K562 (cell line): ENCODE results near the gene FGGY. TPM values are rescaled to one million over a fixed set of nuclear protein-coding genes. Genes with fewer than 3 reads are reported as not detected.

Source experiments
- ATAC-seq: fragments of 200-7000 bp; cut with Tn5 transposase; 3 replicates; pipeline ENCODE4 v1.9.1; 2020; ENCODE audit warnings: moderate library complexity
- BruUV-seq: library from RNA; stranded (reverse); fragments of 400-500 nt; replicated peaks from 2 replicates; lab custom pipeline; 2021; lab: Mats Ljungman, UMichigan
- CTCF ChIA-PET: fragments of 300-600 bp; formaldehyde crosslinking; extraction: SDS; loops from one replicate; lab custom pipeline; 2021; ENCODE audit warnings: low intra/inter-chr PET ratio; lab: Yijun Ruan, JAX
- POLR2A ChIA-PET: fragments of 300-600, 350-650 bp; sonication (Branson Sonifier 250); formaldehyde crosslinking; extraction: SDS; loops from one replicate; lab custom pipeline; 2021; ENCODE audit warnings: antibody characterized with exemption, inconsistent platforms; lab: Yijun Ruan, JAX
- DNase-seq, 4 experiments: peaks; one replicate each; pipeline versions ENCODE4 v3.0.0 to v3.0.0-alpha.2; 2011 to 2018; ENCODE audit warnings: low spot score in 3 of 4, mixed read lengths in 3 of 4; ENCODE audit errors: extremely low read depth in 1 of 4
- FAIRE-seq: peaks from 2 replicates; lab custom pipeline; 2011; peaks lifted over from hg19 to GRCh38; lab: Jason Lieb, UNC
- H2AFZ ChIP-seq: 2 replicates; pipeline ENCODE4 v1.6.0; 2011; ENCODE audit warnings: low read depth, low read length, control low read depth, inconsistent platforms
- H3K27ac ChIP-seq: fragments of 200-600 bp; 3 replicates; pipeline ENCODE4 v1.8.0; 2011; ENCODE audit warnings: low read depth, mild to moderate bottlenecking, control low read depth, inconsistent platforms, low read length, moderate library complexity, mixed read lengths; ENCODE audit errors: extremely low read depth
- H3K27me3 ChIP-seq, 2 experiments: fragments of 300-600 bp in 1 of 2; 2 replicates in 1 of 2; 3 replicates in 1 of 2; pipeline versions ENCODE4 v1.6.0 to v1.8.0; 2011; ENCODE audit warnings: inconsistent platforms in 2 of 2, low read length in 2 of 2, mild to moderate bottlenecking in 1 of 2, mixed read lengths in 1 of 2, moderate library complexity in 1 of 2; ENCODE audit not compliant: control insufficient read depth in 2 of 2, insufficient read depth in 2 of 2
- H3K36me3 ChIP-seq: fragments of 300-600 bp; 3 replicates; pipeline ENCODE4 v1.8.0; 2011; ENCODE audit warnings: mild to moderate bottlenecking, low read length, inconsistent platforms; ENCODE audit not compliant: control insufficient read depth, insufficient read depth
- H3K4me1 ChIP-seq, 2 experiments: fragments of 200-600 bp in 1 of 2; replicated peaks in 1 of 2; 2 replicates in 1 of 2; 3 replicates in 1 of 2; pipeline versions ENCODE4 v1.5.1 to v1.8.0; 2011; ENCODE audit warnings: inconsistent platforms in 2 of 2, low read length in 2 of 2, mild to moderate bottlenecking in 1 of 2, mixed read lengths in 1 of 2, moderate library complexity in 1 of 2; ENCODE audit not compliant: control insufficient read depth in 2 of 2, insufficient read depth in 2 of 2
- H3K4me2 ChIP-seq: 2 replicates; pipeline ENCODE4 v1.6.1; 2011; ENCODE audit warnings: low read length, control low read depth, inconsistent platforms, mixed read lengths; ENCODE audit not compliant: insufficient read depth
- H3K4me3 ChIP-seq: fragments of 200-600 bp; sonication (generic), shearing (Covaris generic); 2 replicates; pipeline ENCODE4 v1.5.1; 2016; ENCODE audit warnings: control low read depth, inconsistent platforms
- H3K79me2 ChIP-seq: fragments of 200-600 bp; 3 replicates; pipeline ENCODE4 v1.8.0; 2011; ENCODE audit warnings: low read length, inconsistent platforms; ENCODE audit not compliant: control insufficient read depth, insufficient read depth
- H3K9ac ChIP-seq, 2 experiments: 2 replicates each; pipeline versions ENCODE4 v1.6.0 to v1.6.1; 2011; ENCODE audit warnings: low read depth in 2 of 2, low read length in 2 of 2, control low read depth in 1 of 2, inconsistent platforms in 1 of 2, mild to moderate bottlenecking in 1 of 2, mixed read lengths in 1 of 2; ENCODE audit not compliant: insufficient read depth in 1 of 2
- H3K9me1 ChIP-seq: one replicate; pipeline ENCODE4 v1.6.0; 2011; ENCODE audit warnings: inconsistent platforms, mild to moderate bottlenecking, low read length, moderate library complexity; ENCODE audit not compliant: control insufficient read depth, insufficient read depth
- H3K9me3 ChIP-seq: replicated peaks from 2 replicates; pipeline ENCODE4 v1.5.1; 2011; ENCODE audit warnings: low read depth, low read length, inconsistent platforms; ENCODE audit not compliant: control insufficient read depth, insufficient read depth
- H4K20me1 ChIP-seq: replicated peaks from 2 replicates; pipeline ENCODE4 v1.6.1; 2011; ENCODE audit warnings: low read length, inconsistent platforms, mixed read lengths; ENCODE audit not compliant: control insufficient read depth, insufficient read depth
- ATF3 ChIP-seq, 2 experiments: fragments of 450-650 bp in 1 of 2; sonication (generic) in 1 of 2; formaldehyde crosslinking in 1 of 2; IDR thresholded peaks in 1 of 2; conservative IDR thresholded peaks in 1 of 2; 2 replicates each; pipeline versions ENCODE4 v1.6.1 to v1.8.1; 2016 to 2023; ENCODE audit warnings: mild to moderate bottlenecking in 2 of 2, moderate library complexity in 2 of 2, inconsistent platforms in 1 of 2, missing genetic modification reagents in 1 of 2
- ATF7 ChIP-seq: fragments of 450-650 bp; IDR thresholded peaks from 2 replicates; pipeline ENCODE4 v1.7.1; 2014; ENCODE audit warnings: mild to moderate bottlenecking, moderate library complexity
- CTCF ChIP-seq, 3 experiments: IDR thresholded peaks in 2 of 3; conservative IDR thresholded peaks in 1 of 3; 2 replicates each; pipeline ENCODE4 v1.5.1; 2011 to 2012; ENCODE audit warnings: low read length in 3 of 3, mild to moderate bottlenecking in 3 of 3, control low read depth in 2 of 3, improper control_type of control experiment in 1 of 3, inconsistent platforms in 1 of 3, low read depth in 1 of 3, mixed read lengths in 1 of 3, moderate library complexity in 1 of 3; ENCODE audit not compliant: insufficient read depth in 2 of 3
- HMG20A ChIP-seq: fragments of 450-650 bp; formaldehyde crosslinking; conservative IDR thresholded peaks from 2 replicates; pipeline ENCODE4 v1.4.0; 2020; ENCODE audit warnings: mild to moderate bottlenecking, mixed read lengths
- HNRNPH1 ChIP-seq: fragments of 200-400 bp; formaldehyde crosslinking; optimal IDR thresholded peaks from 2 replicates; pipeline ENCODE3; 2017; ENCODE audit warnings: low read depth, mild to moderate bottlenecking, low read length, moderate library complexity
- KLF13 ChIP-seq: fragments of 450-650 bp; IDR thresholded peaks from 2 replicates; pipeline ENCODE4 v1.6.1; 2016; ENCODE audit warnings: missing genetic modification characterization, low read depth, mild to moderate bottlenecking, missing compliant biosample characterization, moderate library complexity, borderline replicate concordance
- MNT ChIP-seq, 2 experiments: fragments of 450-650 bp; conservative IDR thresholded peaks; 2 replicates each; pipeline ENCODE4 v1.6.1; 2017; ENCODE audit warnings: mild to moderate bottlenecking in 2 of 2, moderate library complexity in 2 of 2
- PTTG1 ChIP-seq: fragments of 450-650 bp; IDR thresholded peaks from 2 replicates; pipeline ENCODE4 v1.6.1; 2016; ENCODE audit warnings: low read depth, mild to moderate bottlenecking, missing genetic modification characterization, missing compliant biosample characterization
- RNF219 ChIP-seq: fragments of 250-450 bp; sonication (Bioruptor Pico); IDR thresholded peaks from 2 replicates; pipeline ENCODE4 v1.5.0; 2022; ENCODE audit warnings: mild to moderate bottlenecking
- SIX5 ChIP-seq, 2 experiments: IDR thresholded peaks; 2 replicates each; pipeline ENCODE4 v1.6.1; 2011; ENCODE audit warnings: low read length in 2 of 2, borderline replicate concordance in 1 of 2, low read depth in 1 of 2, mild to moderate bottlenecking in 1 of 2, moderate library complexity in 1 of 2; ENCODE audit not compliant: insufficient read depth in 1 of 2
- SMAD4 ChIP-seq: fragments of 250-450 bp; sonication (Bioruptor Pico); conservative IDR thresholded peaks from 2 replicates; pipeline ENCODE4 v1.8.0; 2021; ENCODE audit warnings: inconsistent platforms, mild to moderate bottlenecking, moderate library complexity
- SRSF9 ChIP-seq: fragments of 200-400 bp; formaldehyde crosslinking; IDR thresholded peaks from 2 replicates; pipeline ENCODE4 v1.6.1; 2017; ENCODE audit warnings: low read depth, low read length, borderline replicate concordance
- USF2 ChIP-seq: sonication (generic); formaldehyde crosslinking; IDR thresholded peaks from 2 replicates; pipeline ENCODE4 v1.5.0; 2020; ENCODE audit warnings: missing genetic modification reagents
- XRCC4 ChIP-seq: IDR thresholded peaks from one replicate; pipeline ENCODE4 v1.6.1; 2011; ENCODE audit not compliant: insufficient read depth, insufficient read length; ENCODE audit errors: extremely low read depth
- WGBS: fragments of 100-300 bp; shearing (Covaris generic); methylation state at CpG from one replicate; pipeline ENCODE4 v1.1.6; 2016; ENCODE audit warnings: low coverage, mixed read lengths; ENCODE audit not compliant: insufficient coverage; ENCODE audit errors: missing lambda C conversion rate; 5-methylcytosine and 5-hydroxymethylcytosine counted together
- in situ Hi-C: fragments of 300-500 bp; cut with MboI; formaldehyde crosslinking; loops from 4 replicates; pipeline ENCODE4 v1.15.0; 2018; ENCODE audit warnings: inconsistent platforms, mixed read lengths
- intact Hi-C: fragments of 100-400 bp; cut with micrococcal nuclease; formaldehyde crosslinking; loops from 2 replicates; pipeline ENCODE4 v1.14.2; 2022
- polyA plus RNA-seq, 8 experiments: library from polyadenylated mRNA; depleted of rRNA in 4 of 8; stranded (reverse) in 5 of 8; unstranded in 3 of 8; fragments of >200 nt; fragmentation: Nextera tagmentation in 2 of 8; fragmentation: Illumina TruSeq in 1 of 8; extraction: Ambion mirVana in 2 of 8; extraction: Trizol in 1 of 8; gene quantifications; 2 replicates each; pipeline versions ENCODE4 v1.2.1 to v1.2.3, GENCODE V29; 2011 to 2014; ENCODE audit warnings: inconsistent platforms in 1 of 8, missing spikeins in 1 of 8
- total RNA-seq, 7 experiments: library from RNA; depleted of rRNA in 6 of 7; stranded (reverse); fragments of >200 nt in 6 of 7; fragmentation: Illumina TruSeq in 2 of 7; extraction: Trizol in 2 of 7; gene quantifications; 2 replicates each; pipeline versions ENCODE4 v1.2.1 to v1.2.3, GENCODE V29; 2011 to 2021; ENCODE audit warnings: low replicate concordance in 1 of 7

FGGY gene
- total and polyA plus RNA-seq, 9 of the 15 experiments (the other 6 are each of a cell fraction or from before 2014, with no cell fraction given) = 9.7 to 19.2 (median 12.6) TPM

GRCh38 chr1:59350521-59350920, 53.6 kb downstream of the FGGY start:
- H3K9me3 ChIP-seq = no peaks in the 10 kb centered on the region
- no peaks in the 10 kb centered on the region for H3K9me1 ChIP-seq
- 0% methylated on average over 2 of the region's 2 CpGs for WGBS
- POLR2A ChIA-PET = interaction anchor here (0.8 to 1.1 kb wide), 2 partner anchors 13 to 41 kb away, joined by 3 read pairs; no protein-coding TSS in a partner anchor
- no peak for DNase-seq
- H3K4me1 ChIP-seq = no peaks in the 10 kb centered on the region
- intact Hi-C loops = no loop called here
- no peak overlapping the region for H3K4me2 ChIP-seq
- no TSS peak for BruUV-seq
- H3K9ac ChIP-seq = no peak overlapping the region
- FAIRE-seq = no peak
- no peaks in the 10 kb centered on the region for H3K27me3 ChIP-seq
- H2AFZ ChIP-seq = no peak overlapping the region
- no peak overlapping the region for H3K4me3 ChIP-seq
- H3K36me3 ChIP-seq = no peaks in the 10 kb centered on the region
- CTCF ChIA-PET = no interaction called here
- no peaks in the 10 kb centered on the region for H4K20me1 ChIP-seq
- in situ Hi-C loops = no loop called here
- ATAC-seq = no peak
- H3K79me2 ChIP-seq = no peaks in the 10 kb centered on the region
- no peak overlapping the region for H3K27ac ChIP-seq
- no peak for TF ChIP-seq SRSF9
- TF ChIP-seq ATF3 (IDR thresholded peaks at IDR 0.05) = 0 out of 2 replicates have a peak, but pooled peaks have one; percentile 24
- no peak for TF ChIP-seq ATF3 (CRISPR knock-in tag; conservative IDR thresholded peaks at IDR 0.05)
- no peak for TF ChIP-seq KLF13 (tag)
- no peak for TF ChIP-seq HMG20A
- TF ChIP-seq PTTG1 = no peak
- no peak for TF ChIP-seq USF2
- TF ChIP-seq MNT (conservative IDR thresholded peaks at IDR 0.05) = no peak
- TF ChIP-seq RNF219 (CRISPR knock-in tag) = no peak
- no peak for TF ChIP-seq SMAD4 (CRISPR knock-in tag)
- TF ChIP-seq ATF7 = peak; percentile 27; the same call in 1 of the 2 replicates
- TF ChIP-seq CTCF (IDR thresholded peaks at IDR 0.05 in 2 of 3, conservative IDR thresholded peaks at IDR 0.05 in 1 of 3; ENCODE audit: insufficient read depth in 2 of 3, low read depth in 1 of 3, low read length in 3 of 3) = no peak
- TF ChIP-seq XRCC4 = no peak
- no peak for TF ChIP-seq SIX5 (IDR thresholded peaks at IDR 0.05; ENCODE audit: borderline replicate concordance in 1 of 2, insufficient read depth in 1 of 2, low read depth in 1 of 2, low read length in 2 of 2)
- TF ChIP-seq HNRNPH1 = no peak
